Activated CD8-positive, alpha-beta T cell treated with anti-CD3 and anti-CD28 coated beads for 36 hours (primary cell): ENCODE measurements around the gene MRGPRG. TPM values are rescaled to one million over a fixed set of nuclear protein-coding genes. Genes with fewer than 3 reads are reported as not detected.

Experiments used
- ATAC-seq: fragments of 200-7000 bp; cut with Tn5 transposase; one replicate; pipeline ENCODE4 v1.10.0; 2021; ENCODE audit warnings: mild to moderate bottlenecking, moderate library complexity
- CTCF ChIA-PET: fragments of 350-600 bp; sonication (Branson Sonifier 250); formaldehyde crosslinking; loops from one replicate; lab custom pipeline; 2021; ENCODE audit warnings: antibody characterized with exemption; lab: Charles Lee
- POLR2A ChIA-PET: fragments of 350-600 bp; sonication (Branson Sonifier 250); formaldehyde crosslinking; loops from one replicate; lab custom pipeline; 2021; ENCODE audit warnings: antibody characterized with exemption; lab: Charles Lee
- DNase-seq: peaks from one replicate; pipeline ENCODE4 v3.0.0-alpha.2; 2020
- H3K27ac Mint-ChIP-seq: one replicate; pipeline ENCODE4 v1.8.0; 2021; ENCODE audit warnings: mild to moderate bottlenecking, mixed read lengths
- H3K27me3 Mint-ChIP-seq: one replicate; pipeline ENCODE4 v1.8.0; 2021; ENCODE audit warnings: mixed read lengths
- H3K36me3 Mint-ChIP-seq: one replicate; pipeline ENCODE4 v1.8.0; 2021; ENCODE audit warnings: low read depth, mixed read lengths
- H3K4me1 Mint-ChIP-seq: one replicate; pipeline ENCODE4 v1.8.0; 2021; ENCODE audit warnings: low read depth, mixed read lengths
- H3K4me3 Mint-ChIP-seq: one replicate; pipeline ENCODE4 v1.8.0; 2021; ENCODE audit warnings: mild to moderate bottlenecking, moderate library complexity, mixed read lengths
- H3K9me3 Mint-ChIP-seq: one replicate; pipeline ENCODE4 v1.8.0; 2021; ENCODE audit warnings: mixed read lengths
- CTCF ChIP-seq: fragments of 200-600 bp; IDR thresholded peaks from one replicate; pipeline ENCODE4 v1.8.0; 2022; ENCODE audit warnings: antibody characterized with exemption, mild to moderate bottlenecking
- intact Hi-C: fragments of 100-400 bp; cut with micrococcal nuclease; formaldehyde crosslinking; loops from one replicate; pipeline ENCODE4 v1.10.0; 2022
- total RNA-seq, 2 experiments: library from RNA; stranded (reverse); gene quantifications; one replicate each; pipeline ENCODE4 v1.2.3, GENCODE V29; 2021

MRGPRG gene
- total RNA-seq, 2 experiments from 2014 or later, result not detected

- Mint-ChIP-seq H3K27ac (no peak overlapping the region), H3K27me3 (peaks cover 10% of the 10 kb centered on the region), H3K36me3 (no peaks in the 10 kb centered on the region), H3K4me1 (peaks cover 4% of the 10 kb centered on the region), H3K9me3 (no peaks in the 10 kb centered on the region), H3K4me3 (no peak overlapping the region)
- ChIA-PET CTCF (no interaction called here), POLR2A (interaction anchor here (0.5 kb wide), 1 partner anchor 38 kb away, joined by 3 read pairs; no protein-coding TSS in a partner anchor)
- intact Hi-C loops, result no loop called here
- TF ChIP-seq CTCF, result no peak
- ATAC-seq (peak; percentile 69), DNase-seq (peak; percentile 38)
These were observed 15.9 kb downstream of the MRGPRG start for GRCh38 chr11:3202759-3203158.

- Mint-ChIP-seq H3K4me3 (no peak overlapping the region), H3K9me3 (no peaks in the 10 kb centered on the region), H3K36me3 (no peaks in the 10 kb centered on the region), H3K27me3 (peaks cover 10% of the 10 kb centered on the region), H3K27ac (no peak overlapping the region), H3K4me1 (peaks cover 4% of the 10 kb centered on the region)
- intact Hi-C loops, result no loop called here
- ChIA-PET POLR2A (interaction anchor here (0.5 kb wide), 1 partner anchor 38 kb away, joined by 3 read pairs; no protein-coding TSS in a partner anchor), CTCF (no interaction called here)
- DNase-seq (no peak), ATAC-seq (no peak)
- no peak for TF ChIP-seq CTCF
These were observed 16.3 kb downstream of the MRGPRG start for GRCh38 chr11:3202305-3202704.

GRCh38 chr11:3201677-3202181 is 16.9 kb downstream of the MRGPRG start:
- Mint-ChIP-seq H3K4me3 (no peak overlapping the region), H3K9me3 (no peaks in the 10 kb centered on the region), H3K27me3 (peaks cover 10% of the 10 kb centered on the region), H3K4me1 (peaks cover 4% of the 10 kb centered on the region), H3K27ac (no peak overlapping the region), H3K36me3 (no peaks in the 10 kb centered on the region)
- DNase-seq (no peak), ATAC-seq (no peak)
- POLR2A ChIA-PET, result no interaction called here
- CTCF ChIA-PET, result no interaction called here
- intact Hi-C loops, result no loop called here
- TF ChIP-seq CTCF, result no peak

- intact Hi-C loops, result no loop called here
- Mint-ChIP-seq H3K9me3 (no peaks in the 10 kb centered on the region), H3K27ac (no peak overlapping the region), H3K27me3 (peaks cover 10% of the 10 kb centered on the region), H3K4me1 (peaks cover 4% of the 10 kb centered on the region), H3K4me3 (no peak overlapping the region), H3K36me3 (no peaks in the 10 kb centered on the region)
- no peak for ATAC-seq
- TF ChIP-seq CTCF, result no peak
- POLR2A ChIA-PET, result no interaction called here
- CTCF ChIA-PET, result no interaction called here
- no peak for DNase-seq
These were observed 17.5 kb downstream of the MRGPRG start for GRCh38 chr11:3201112-3201581.

GRCh38 chr11:3200388-3201111 is 18.1 kb downstream of the MRGPRG start:
- DNase-seq (no peak), ATAC-seq (no peak)
- Mint-ChIP-seq H3K36me3 (no peaks in the 10 kb centered on the region), H3K9me3 (no peaks in the 10 kb centered on the region), H3K4me3 (no peak overlapping the region), H3K27ac (no peak overlapping the region), H3K27me3 (peaks cover 10% of the 10 kb centered on the region), H3K4me1 (peaks cover 4% of the 10 kb centered on the region)
- intact Hi-C loops, result no loop called here
- ChIA-PET POLR2A (no interaction called here), CTCF (no interaction called here)
- TF ChIP-seq CTCF, result no peak
